Measurements from ENCODE around the gene ISCA2. TPM values are rescaled to one million over a fixed set of nuclear protein-coding genes. Genes with fewer than 3 reads are reported as not detected.

ISCA2 gene
- total RNA-seq, 1 donor, result 8.7 TPM

- Histone ChIP-seq H3K4me2 (ENCODE audit: insufficient read depth, low read length) (peak overlapping the region; percentile 11), H3K9me3 (ENCODE audit: low read depth, low read length) (no peaks in the 10 kb centered on the region), H2AFZ (ENCODE audit: low read length) (no peak overlapping the region), H3K4me3 (ENCODE audit: insufficient read depth, low read length) (no peak overlapping the region), H3K27ac (ENCODE audit: low read depth, low read length) (peak overlapping the region; percentile 87), H3K27me3 (ENCODE audit: insufficient read depth, low read length) (no peaks in the 10 kb centered on the region), H3K79me2 (ENCODE audit: insufficient read depth, low read length) (no peaks in the 10 kb centered on the region), H3K36me3 (ENCODE audit: insufficient read depth, low read length) (peaks cover 85% of the 10 kb centered on the region), H3K4me1 (ENCODE audit: insufficient read depth, low read length) (peaks cover 57% of the 10 kb centered on the region), H4K20me1 (ENCODE audit: insufficient read depth, low read length) (no peaks in the 10 kb centered on the region)
- peak; percentile 96 for DNase-seq (ENCODE audit: insufficient read length, low spot score, missing footprints)
- no peak for TF ChIP-seq CTCF (IDR thresholded peaks at IDR 0.05; ENCODE audit: extremely low read depth, low read depth, low read length)
Measured at GRCh38 chr14:74510959-74511409, 17.4 kb downstream of the ISCA2 start.

- DNase-seq (ENCODE audit: insufficient read length, low spot score, missing footprints), result no peak
- no peak overlapping the region for H2AFZ ChIP-seq (ENCODE audit: low read length)
- H3K27me3 ChIP-seq (ENCODE audit: insufficient read depth, low read length), result no peaks in the 10 kb centered on the region
- no peak for TF ChIP-seq CTCF (IDR thresholded peaks at IDR 0.05; ENCODE audit: extremely low read depth, low read depth, low read length)
- H3K4me2 ChIP-seq (ENCODE audit: insufficient read depth, low read length), result no peak overlapping the region
- no peak overlapping the region for H3K4me3 ChIP-seq (ENCODE audit: insufficient read depth, low read length)
- H3K4me1 ChIP-seq (ENCODE audit: insufficient read depth, low read length), result peaks cover 62% of the 10 kb centered on the region
- H3K79me2 ChIP-seq (ENCODE audit: insufficient read depth, low read length), result no peaks in the 10 kb centered on the region
- H4K20me1 ChIP-seq (ENCODE audit: insufficient read depth, low read length), result no peaks in the 10 kb centered on the region
- peak overlapping the region; percentile 87 for H3K27ac ChIP-seq (ENCODE audit: low read depth, low read length)
- peaks cover 80% of the 10 kb centered on the region for H3K36me3 ChIP-seq (ENCODE audit: insufficient read depth, low read length)
- H3K9me3 ChIP-seq (ENCODE audit: low read depth, low read length), result no peaks in the 10 kb centered on the region
Measured at GRCh38 chr14:74511966-74512830, 18.6 kb downstream of the ISCA2 start.

GRCh38 chr14:74514471-74514941, 20.9 kb downstream of the ISCA2 start:
- peak overlapping the region; percentile 53 for H3K4me2 ChIP-seq (ENCODE audit: insufficient read depth, low read length)
- H4K20me1 ChIP-seq (ENCODE audit: insufficient read depth, low read length), result no peaks in the 10 kb centered on the region
- H3K9me3 ChIP-seq (ENCODE audit: low read depth, low read length), result no peaks in the 10 kb centered on the region
- peaks cover 62% of the 10 kb centered on the region for H3K4me1 ChIP-seq (ENCODE audit: insufficient read depth, low read length)
- peak overlapping the region; percentile 1 for H2AFZ ChIP-seq (ENCODE audit: low read length)
- H3K4me3 ChIP-seq (ENCODE audit: insufficient read depth, low read length), result peak overlapping the region; percentile 8
- peak overlapping the region; percentile 75 for H3K27ac ChIP-seq (ENCODE audit: low read depth, low read length)
- no peaks in the 10 kb centered on the region for H3K79me2 ChIP-seq (ENCODE audit: insufficient read depth, low read length)
- no peak for TF ChIP-seq CTCF (IDR thresholded peaks at IDR 0.05; ENCODE audit: extremely low read depth, low read depth, low read length)
- no peaks in the 10 kb centered on the region for H3K27me3 ChIP-seq (ENCODE audit: insufficient read depth, low read length)
- peaks cover 78% of the 10 kb centered on the region for H3K36me3 ChIP-seq (ENCODE audit: insufficient read depth, low read length)
- peak; percentile 90 for DNase-seq (ENCODE audit: insufficient read length, low spot score, missing footprints)

- no peak for TF ChIP-seq CTCF (IDR thresholded peaks at IDR 0.05; ENCODE audit: extremely low read depth, low read depth, low read length)
- H4K20me1 ChIP-seq (ENCODE audit: insufficient read depth, low read length), result no peaks in the 10 kb centered on the region
- no peaks in the 10 kb centered on the region for H3K79me2 ChIP-seq (ENCODE audit: insufficient read depth, low read length)
- peaks cover 80% of the 10 kb centered on the region for H3K36me3 ChIP-seq (ENCODE audit: insufficient read depth, low read length)
- H3K4me3 ChIP-seq (ENCODE audit: insufficient read depth, low read length), result no peak overlapping the region
- H3K4me1 ChIP-seq (ENCODE audit: insufficient read depth, low read length), result peaks cover 54% of the 10 kb centered on the region
- peak overlapping the region; percentile 75 for H3K27ac ChIP-seq (ENCODE audit: low read depth, low read length)
- H3K4me2 ChIP-seq (ENCODE audit: insufficient read depth, low read length), result no peak overlapping the region
- no peak overlapping the region for H2AFZ ChIP-seq (ENCODE audit: low read length)
- peak; percentile 26 for DNase-seq (ENCODE audit: insufficient read length, low spot score, missing footprints)
- no peaks in the 10 kb centered on the region for H3K9me3 ChIP-seq (ENCODE audit: low read depth, low read length)
- H3K27me3 ChIP-seq (ENCODE audit: insufficient read depth, low read length), result no peaks in the 10 kb centered on the region
Measured at GRCh38 chr14:74515891-74516412, 22.4 kb downstream of the ISCA2 start.

All from osteoblast (primary cell).